ENCODE results near the gene CGRRF1.

CGRRF1 gene

DNA sequence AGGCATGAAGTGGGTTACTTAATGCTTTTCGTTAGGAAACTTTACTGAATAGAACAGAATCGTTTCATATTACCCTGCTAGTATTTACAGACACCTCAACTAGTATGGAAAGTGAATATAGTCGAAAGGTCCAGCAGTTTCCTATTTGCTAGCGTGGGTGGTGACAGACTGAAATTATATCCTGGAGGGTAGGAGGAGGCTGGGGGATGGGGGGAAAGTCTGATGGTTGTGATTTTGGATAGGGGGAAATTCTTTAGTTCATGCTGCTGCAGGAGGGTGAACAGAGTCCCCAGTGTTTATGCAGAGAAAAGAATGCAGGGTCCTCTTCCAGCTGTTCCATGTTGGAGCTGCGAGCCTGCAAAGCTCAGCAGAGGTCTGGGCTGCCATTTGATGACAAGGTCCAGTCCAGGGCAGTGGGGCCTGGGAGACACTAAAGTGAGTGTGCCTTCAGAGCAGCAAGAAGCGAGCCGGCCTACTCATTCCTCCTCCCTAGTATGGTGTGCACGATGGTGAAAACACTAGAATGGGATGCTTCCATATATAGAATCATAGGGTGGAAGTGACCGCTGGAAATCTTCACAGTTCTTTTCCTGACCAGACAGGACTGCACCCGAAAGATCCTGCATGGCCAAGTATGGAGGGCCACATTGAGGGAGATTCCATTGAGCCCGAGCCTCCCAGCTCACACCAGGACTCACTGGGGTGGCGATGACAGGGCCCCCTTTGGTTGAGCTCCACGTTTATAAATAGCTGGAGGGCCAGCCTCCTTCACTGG is 59.3 kb downstream of the CGRRF1 start:
- peak overlapping the region; percentile 86 to 91 for H3K4me3 ChIP-seq
- H3K36me3 ChIP-seq, result peaks cover 0 to 7% (median 0%) of the 10 kb centered on the region in 3 donors
- intact Hi-C loops (cut with DNase I; ENCODE audit: low total_unique reads), result loop anchor here (5.0 kb wide), 1 partner anchor 123 kb away; no protein-coding TSS in a partner anchor
- TF ChIP-seq, protein P1, sequence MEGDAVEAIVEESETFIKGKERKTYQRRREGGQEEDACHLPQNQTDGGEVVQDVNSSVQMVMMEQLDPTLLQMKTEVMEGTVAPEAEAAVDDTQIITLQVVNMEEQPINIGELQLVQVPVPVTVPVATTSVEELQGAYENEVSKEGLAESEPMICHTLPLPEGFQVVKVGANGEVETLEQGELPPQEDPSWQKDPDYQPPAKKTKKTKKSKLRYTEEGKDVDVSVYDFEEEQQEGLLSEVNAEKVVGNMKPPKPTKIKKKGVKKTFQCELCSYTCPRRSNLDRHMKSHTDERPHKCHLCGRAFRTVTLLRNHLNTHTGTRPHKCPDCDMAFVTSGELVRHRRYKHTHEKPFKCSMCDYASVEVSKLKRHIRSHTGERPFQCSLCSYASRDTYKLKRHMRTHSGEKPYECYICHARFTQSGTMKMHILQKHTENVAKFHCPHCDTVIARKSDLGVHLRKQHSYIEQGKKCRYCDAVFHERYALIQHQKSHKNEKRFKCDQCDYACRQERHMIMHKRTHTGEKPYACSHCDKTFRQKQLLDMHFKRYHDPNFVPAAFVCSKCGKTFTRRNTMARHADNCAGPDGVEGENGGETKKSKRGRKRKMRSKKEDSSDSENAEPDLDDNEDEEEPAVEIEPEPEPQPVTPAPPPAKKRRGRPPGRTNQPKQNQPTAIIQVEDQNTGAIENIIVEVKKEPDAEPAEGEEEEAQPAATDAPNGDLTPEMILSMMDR (IDR thresholded peaks at IDR 0.05), result no peak
- H3K9me3 ChIP-seq, result no peaks in the 10 kb centered on the region
- H3K27ac ChIP-seq, result peak overlapping the region; percentile 94 to 99
- peaks cover 0 to 54% (median 10%) of the 10 kb centered on the region in 4 donors for H3K4me1 ChIP-seq
- H3K27me3 ChIP-seq, result no peaks in the 10 kb centered on the region
- DNase-seq, result peak; percentile 32 to 75

DNA sequence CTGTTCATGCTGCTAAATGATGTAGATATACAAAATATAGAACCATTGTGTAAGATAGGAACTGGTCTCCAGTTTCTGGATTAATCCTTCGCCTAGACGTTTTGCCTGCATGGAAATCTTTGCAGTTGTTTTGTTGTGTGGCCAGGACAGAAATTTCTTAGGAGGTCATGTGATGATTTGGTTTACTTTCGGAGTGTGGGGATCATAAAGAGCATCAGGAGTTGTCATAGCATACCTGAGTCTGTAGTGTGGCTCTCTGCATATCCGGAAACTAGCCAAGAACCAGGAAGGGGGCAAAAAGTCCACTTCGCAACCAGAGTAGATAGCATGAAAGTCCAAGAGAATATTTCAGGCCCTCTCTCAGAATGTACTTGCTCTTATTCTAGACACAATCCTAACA is 60.3 kb downstream of the CGRRF1 start:
- H3K27me3 ChIP-seq, result no peaks in the 10 kb centered on the region
- intact Hi-C loops (cut with DNase I; ENCODE audit: low total_unique reads), result no loop called here
- H3K9me3 ChIP-seq, result no peaks in the 10 kb centered on the region
- DNase-seq, result no peak
- peaks cover 0 to 58% (median 19%) of the 10 kb centered on the region in 4 donors for H3K4me1 ChIP-seq
- peak overlapping the region; percentile 25 to 99 for H3K27ac ChIP-seq
- TF ChIP-seq, protein P1 (IDR thresholded peaks at IDR 0.05), result no peak
- peak overlapping the region; percentile 86 to 91 for H3K4me3 ChIP-seq
- peaks cover 0 to 7% (median 0%) of the 10 kb centered on the region in 3 donors for H3K36me3 ChIP-seq

DNA sequence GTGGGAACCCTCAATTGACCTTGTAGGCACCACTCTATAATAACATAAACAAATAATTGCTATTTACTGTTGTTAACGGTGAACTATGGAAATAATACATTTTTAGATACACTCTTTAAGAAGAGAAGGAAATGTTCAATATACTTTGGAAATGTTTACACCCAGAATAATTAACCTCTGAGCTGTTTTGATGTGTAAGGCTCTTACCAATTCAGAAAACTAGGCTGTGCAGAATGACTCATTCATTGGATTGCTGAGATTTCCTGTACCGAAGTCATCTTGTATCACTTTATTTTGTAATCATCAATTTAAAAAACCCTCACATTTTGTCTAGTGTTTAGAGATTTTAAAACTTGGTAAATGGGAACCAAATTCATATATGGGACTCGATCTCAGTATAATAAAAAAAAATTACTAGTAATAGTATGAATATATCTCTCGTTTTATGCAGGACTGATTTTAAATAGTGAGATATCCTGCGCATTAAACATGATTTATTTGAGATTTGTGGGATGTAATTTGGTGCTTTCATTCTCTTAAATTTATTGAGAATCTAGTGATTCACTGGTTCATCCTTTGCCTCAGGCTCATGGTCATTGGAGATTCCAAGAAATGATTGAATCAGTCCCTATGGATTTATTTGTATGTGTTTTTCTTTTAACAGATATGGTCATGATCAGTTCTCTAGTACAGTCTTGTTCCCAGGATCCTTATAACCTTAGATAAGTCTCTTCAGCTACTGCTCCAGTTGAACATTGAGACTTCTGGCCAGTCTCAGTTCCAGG is 61.1 kb downstream of the CGRRF1 start:
- Histone ChIP-seq H3K27me3 (no peaks in the 10 kb centered on the region), H3K9me3 (no peaks in the 10 kb centered on the region), H3K27ac (peak overlapping the region; percentile 25 to 99), H3K36me3 (peaks cover 0 to 7% (median 0%) of the 10 kb centered on the region in 3 donors), H3K4me3 (peak overlapping the region in 1 of 2 donors; percentile 91), H3K4me1 (peaks cover 0 to 66% (median 22%) of the 10 kb centered on the region in 4 donors)
- no peak for DNase-seq
- intact Hi-C loops (cut with DNase I; ENCODE audit: low total_unique reads), result no loop called here
- TF ChIP-seq, protein P1 (IDR thresholded peaks at IDR 0.05), result no peak

DNA sequence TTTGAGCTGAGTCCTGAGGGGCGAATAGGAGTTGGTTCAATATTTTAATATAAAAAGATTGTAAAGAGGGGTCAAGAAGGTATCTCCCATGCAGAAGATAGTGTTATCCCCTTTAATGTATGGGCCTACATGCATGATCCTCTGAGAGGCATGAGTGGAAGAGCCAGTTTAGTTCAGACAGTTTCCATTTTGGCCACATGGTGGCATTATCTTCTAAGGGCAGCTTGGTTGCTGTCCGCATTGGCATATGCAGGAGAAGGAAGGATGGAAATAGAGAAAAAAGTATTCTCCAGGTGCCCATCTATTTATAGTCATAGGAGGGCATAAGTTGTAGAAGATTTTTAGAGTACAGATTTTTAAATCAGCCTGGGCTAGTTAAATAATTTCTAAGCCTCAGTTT is 62.6 kb downstream of the CGRRF1 start:
- intact Hi-C loops (cut with DNase I; ENCODE audit: low total_unique reads), result no loop called here
- no peaks in the 10 kb centered on the region for H3K27me3 ChIP-seq
- DNase-seq, result no peak
- H3K9me3 ChIP-seq, result no peaks in the 10 kb centered on the region
- H3K4me3 ChIP-seq, result no peak overlapping the region
- H3K27ac ChIP-seq, result no peak overlapping the region
- H3K4me1 ChIP-seq, result peaks cover 0 to 81% (median 29%) of the 10 kb centered on the region in 4 donors
- H3K36me3 ChIP-seq, result peaks cover 0 to 7% (median 0%) of the 10 kb centered on the region in 3 donors
- TF ChIP-seq, protein P1 (IDR thresholded peaks at IDR 0.05), result peak in 1 of 2 experiments; percentile 30

DNA sequence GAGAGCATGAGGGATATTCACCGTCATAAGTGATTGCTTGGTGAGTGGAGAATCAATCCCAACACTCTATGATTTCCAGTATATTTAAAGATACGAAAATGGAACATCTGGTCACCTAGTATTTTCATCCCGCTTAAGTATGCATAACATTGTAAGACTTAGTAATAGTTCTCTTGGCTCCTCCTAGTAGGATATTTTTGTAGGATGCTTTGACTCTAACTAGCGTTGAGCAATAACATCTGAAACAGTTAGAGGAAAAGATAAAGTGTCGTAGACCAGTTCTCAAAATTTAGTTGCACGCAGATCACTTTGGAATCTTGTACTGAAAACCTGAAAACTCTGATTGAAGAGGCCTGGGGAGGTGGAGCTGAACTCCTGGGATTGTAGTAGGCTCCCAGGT is 64.8 kb downstream of the CGRRF1 start:
- H3K27me3 ChIP-seq, result no peaks in the 10 kb centered on the region
- H3K27ac ChIP-seq, result peak overlapping the region; percentile 29 to 40
- no peak overlapping the region for H3K4me3 ChIP-seq
- TF ChIP-seq, protein P1 (IDR thresholded peaks at IDR 0.05), result no peak
- H3K36me3 ChIP-seq, result peaks cover 0 to 7% (median 0%) of the 10 kb centered on the region in 3 donors
- H3K4me1 ChIP-seq, result peaks cover 0 to 92% (median 36%) of the 10 kb centered on the region in 4 donors
- no peak for DNase-seq
- no peaks in the 10 kb centered on the region for H3K9me3 ChIP-seq
- intact Hi-C loops (cut with DNase I; ENCODE audit: low total_unique reads), result no loop called here

Measured in tibial artery (tissue), 4 donors.